OCI-LY3 (cell line): ENCODE results near the gene NT5DC1.

ENCODE experiments used
- H2AFZ ChIP-seq: fragments of 200-600, 300-600 bp; shearing (Covaris generic); 2 replicates; pipeline ENCODE4 v1.6.0; 2014; ENCODE audit warnings: antibody characterized with exemption, low read depth, low read length
- H3K27ac ChIP-seq: fragments of 200-600, 300-600 bp; sonication (generic); 2 replicates; pipeline ENCODE4 v1.5.1; 2014; ENCODE audit warnings: mild to moderate bottlenecking, low read length, moderate library complexity, mixed read lengths
- H3K27me3 ChIP-seq: fragments of 200-600, 300-600 bp; sonication (generic); 2 replicates; pipeline ENCODE4 v1.6.1; 2014; ENCODE audit warnings: low read depth, low read length, mixed read lengths
- H3K36me3 ChIP-seq: fragments of 200-600, 300-600 bp; sonication (generic); replicated peaks from 2 replicates; pipeline ENCODE3; 2014; ENCODE audit warnings: low read depth, low read length, mixed read lengths
- H3K4me1 ChIP-seq: fragments of 300-600, 200-600 bp; sonication (generic); 2 replicates; pipeline ENCODE4 v1.6.1; 2014; ENCODE audit warnings: low read length, mixed read lengths
- H3K4me2 ChIP-seq: fragments of 200-600, 300-600 bp; sonication (generic); 2 replicates; pipeline ENCODE4 v1.6.1; 2014; ENCODE audit warnings: low read length, mixed read lengths
- H3K4me3 ChIP-seq: fragments of 300-600, 200-600 bp; sonication (generic); 2 replicates; pipeline ENCODE4 v1.5.1; 2014; ENCODE audit warnings: antibody characterized with exemption, mild to moderate bottlenecking, low read length, moderate library complexity
- H3K79me2 ChIP-seq: fragments of 300-600, 200-600 bp; shearing (Covaris generic); 2 replicates; pipeline ENCODE4 v1.6.1; 2014; ENCODE audit warnings: mild to moderate bottlenecking, low read length, mixed read lengths
- H3K9ac ChIP-seq: fragments of 300-600, 200-600 bp; shearing (Covaris generic); 2 replicates; pipeline ENCODE4 v1.6.0; 2014; ENCODE audit warnings: mild to moderate bottlenecking, low read length, moderate library complexity
- H3K9me3 ChIP-seq: fragments of 200-600, 300-600 bp; shearing (Covaris generic); 2 replicates; pipeline ENCODE4 v1.6.1; 2014; ENCODE audit warnings: low read length, mixed read lengths; ENCODE audit not compliant: insufficient read depth
- H4K20me1 ChIP-seq: fragments of 200-600, 300-600 bp; sonication (generic); 2 replicates; pipeline ENCODE4 v1.6.1; 2016; ENCODE audit warnings: low read length, mixed read lengths; ENCODE audit not compliant: insufficient read depth
- CTCF ChIP-seq: fragments of 200-600, 300-600 bp; sonication (generic); IDR thresholded peaks from 2 replicates; pipeline ENCODE4 v1.5.1; 2014; ENCODE audit warnings: antibody characterized with exemption, low read length, low read depth
- EZH2phosphoT487 ChIP-seq: fragments of 200-600 bp; shearing (Covaris generic); IDR thresholded peaks from 2 replicates; pipeline ENCODE4 v1.6.1; 2018; ENCODE audit warnings: antibody characterized with exemption, mixed run types, low read depth

The NT5DC1 gene

GRCh38 chr6:116157391-116157790 is 56.7 kb downstream of the NT5DC1 start:
- Histone ChIP-seq H3K9me3 (no peaks in the 10 kb centered on the region), H3K4me1 (no peaks in the 10 kb centered on the region), H3K27ac (no peak overlapping the region), H4K20me1 (no peaks in the 10 kb centered on the region), H3K9ac (no peak overlapping the region), H3K27me3 (no peaks in the 10 kb centered on the region), H3K79me2 (no peaks in the 10 kb centered on the region), H3K4me3 (no peak overlapping the region), H3K4me2 (no peak overlapping the region), H3K36me3 (peaks cover 5% of the 10 kb centered on the region), H2AFZ (no peak overlapping the region)
- TF ChIP-seq CTCF (no peak), EZH2phosphoT487 (no peak)

GRCh38 chr6:116158641-116159040 is 58.0 kb downstream of the NT5DC1 start:
- Histone ChIP-seq H3K9ac (no peak overlapping the region), H4K20me1 (no peaks in the 10 kb centered on the region), H3K4me1 (no peaks in the 10 kb centered on the region), H3K36me3 (peaks cover 5% of the 10 kb centered on the region), H3K4me3 (no peak overlapping the region), H2AFZ (no peak overlapping the region), H3K27me3 (no peaks in the 10 kb centered on the region), H3K27ac (no peak overlapping the region), H3K79me2 (no peaks in the 10 kb centered on the region; the same call in 1 of the 2 replicates), H3K4me2 (no peak overlapping the region), H3K9me3 (no peaks in the 10 kb centered on the region)
- TF ChIP-seq EZH2phosphoT487, result no peak
- no peak for TF ChIP-seq CTCF

GRCh38 chr6:116159782-116160524 is 59.3 kb downstream of the NT5DC1 start:
- Histone ChIP-seq H3K9ac (no peak overlapping the region), H3K4me1 (no peaks in the 10 kb centered on the region), H3K36me3 (peaks cover 5% of the 10 kb centered on the region), H3K79me2 (no peaks in the 10 kb centered on the region; the same call in 1 of the 2 replicates), H2AFZ (no peak overlapping the region), H3K4me3 (no peak overlapping the region), H3K4me2 (no peak overlapping the region), H4K20me1 (no peaks in the 10 kb centered on the region), H3K27ac (no peak overlapping the region), H3K27me3 (no peaks in the 10 kb centered on the region), H3K9me3 (no peaks in the 10 kb centered on the region)
- no peak for TF ChIP-seq CTCF
- TF ChIP-seq EZH2phosphoT487, result no peak

- no peaks in the 10 kb centered on the region; the same call in 1 of the 2 replicates for H3K79me2 ChIP-seq
- H2AFZ ChIP-seq, result no peak overlapping the region
- no peak overlapping the region for H3K4me3 ChIP-seq
- no peaks in the 10 kb centered on the region for H3K27me3 ChIP-seq
- H3K36me3 ChIP-seq, result no peaks in the 10 kb centered on the region
- H3K9ac ChIP-seq, result no peak overlapping the region
- H3K4me2 ChIP-seq, result peak overlapping the region; percentile 9; the same call in 1 of the 2 replicates
- H3K4me1 ChIP-seq, result peaks cover 11% of the 10 kb centered on the region
- no peak overlapping the region for H3K27ac ChIP-seq
- no peaks in the 10 kb centered on the region for H4K20me1 ChIP-seq
- H3K9me3 ChIP-seq, result no peaks in the 10 kb centered on the region
- TF ChIP-seq CTCF, result no peak
- TF ChIP-seq EZH2phosphoT487, result no peak
Measured at GRCh38 chr6:116165596-116165995, 64.9 kb downstream of the NT5DC1 start.
